Measurements from ENCODE around the gene MESD.
"Not testable (repeated sequence)": the region's sequence is repeated elsewhere in the genome, so short reads cannot be mapped to it uniquely, and the experiment has no call there.

MESD gene

GRCh38 chr15:80966431-80967197 lies 23.0 kb downstream of the MESD start:
- no peak for DNase-seq (ENCODE audit: low spot score)

- not testable (repeated sequence) for DNase-seq (ENCODE audit: low spot score)
These were observed 24.2 kb downstream of the MESD start for GRCh38 chr15:80965454-80965853.

- no peak for DNase-seq (ENCODE audit: low spot score)
These were observed 30.7 kb downstream of the MESD start for GRCh38 chr15:80958818-80959495.

GRCh38 chr15:80957976-80958375 lies 31.6 kb downstream of the MESD start:
- DNase-seq (ENCODE audit: low spot score): no peak

- no peak for DNase-seq (ENCODE audit: low spot score)
These were observed 32.1 kb downstream of the MESD start for GRCh38 chr15:80957556-80957955.

- DNase-seq (ENCODE audit: low spot score): not testable (repeated sequence)
These were observed 33.8 kb downstream of the MESD start for GRCh38 chr15:80955571-80956452.

- DNase-seq (ENCODE audit: low spot score): no peak
These were observed 35.5 kb downstream of the MESD start for GRCh38 chr15:80953953-80954778.

- DNase-seq (ENCODE audit: low spot score): no peak
These were observed 36.3 kb downstream of the MESD start for GRCh38 chr15:80953001-80953952.

GRCh38 chr15:80951941-80952340 lies 37.7 kb downstream of the MESD start:
- no peak for DNase-seq (ENCODE audit: low spot score)

- DNase-seq (ENCODE audit: low spot score): no peak
These were observed 39.1 kb downstream of the MESD start for GRCh38 chr15:80950291-80951078.

- DNase-seq (ENCODE audit: low spot score): no peak
These were observed 39.9 kb downstream of the MESD start for GRCh38 chr15:80949756-80950155.

GRCh38 chr15:80948651-80949292 lies 40.8 kb downstream of the MESD start:
- DNase-seq (ENCODE audit: low spot score): no peak

GRCh38 chr15:80946576-80946975 lies 43.0 kb downstream of the MESD start:
- no peak for DNase-seq (ENCODE audit: low spot score)

GRCh38 chr15:80945605-80946004 lies 44.0 kb downstream of the MESD start:
- DNase-seq (ENCODE audit: low spot score): no peak

- no peak for DNase-seq (ENCODE audit: low spot score)
These were observed 44.8 kb downstream of the MESD start for GRCh38 chr15:80944818-80945217.

GRCh38 chr15:80942746-80943565 lies 46.7 kb downstream of the MESD start:
- peak; percentile 16 for DNase-seq (ENCODE audit: low spot score)

- DNase-seq (ENCODE audit: low spot score): no peak
These were observed 47.4 kb downstream of the MESD start for GRCh38 chr15:80942266-80942665.

GRCh38 chr15:80940851-80941250 lies 48.8 kb downstream of the MESD start:
- no peak for DNase-seq (ENCODE audit: low spot score)

All from SK-N-DZ (cell line).